Adrenal gland (tissue), 12 donors: ENCODE results near the gene CFAP45. TPM values are rescaled to one million over a fixed set of nuclear protein-coding genes. Genes with fewer than 3 reads are reported as not detected.

Experiments
- DNase-seq, 7 donors: peaks; one replicate each; pipeline ENCODE4 v3.0.0-alpha.2; 2019 to 2020
- H3K27ac ChIP-seq, 5 donors: fragments of 200-600 bp; sonication (generic) in 4 of 5; 1 replicate in 3 of 5; 2 replicates in 2 of 5; pipeline versions ENCODE4 v1.5.1 to v1.8.0; 2016 to 2020; ENCODE audit warnings: mild to moderate bottlenecking in 1 of 5
- H3K27me3 ChIP-seq: fragments of 200-600 bp; 2 replicates; pipeline ENCODE4 v1.8.0; 2021
- H3K36me3 ChIP-seq, 2 donors: fragments of 200-600 bp; replicated peaks in 1 of 2; 1 replicate in 1 of 2; 2 replicates in 1 of 2; pipeline versions ENCODE4 v1.5.1 to v1.8.0; 2018 to 2022
- H3K4me1 ChIP-seq, 2 donors: fragments of 200-600 bp; replicated peaks in 1 of 2; 1 replicate in 1 of 2; 2 replicates in 1 of 2; pipeline versions ENCODE4 v1.5.1 to v1.8.0; 2018 to 2021
- H3K4me3 ChIP-seq, 4 donors: fragments of 200-600 bp; sonication (generic) in 3 of 4; one replicate each; pipeline ENCODE4 v1.5.1; 2016 to 2018
- H3K9me3 ChIP-seq, 3 donors: fragments of 200-600 bp; sonication (generic) in 1 of 3; replicated peaks in 1 of 3; 1 replicate in 2 of 3; 2 replicates in 1 of 3; pipeline versions ENCODE4 v1.5.1 to v1.8.0; 2016 to 2021
- CTCF ChIP-seq, 6 experiments: fragments of 450-650 bp in 4 of 6; fragments of 200-600 bp in 2 of 6; sonication (generic) in 1 of 6; IDR thresholded peaks; 1 replicate in 5 of 6; 2 replicates in 1 of 6; pipeline versions ENCODE4 v1.5.1 to v1.8.0; 2016 to 2021; ENCODE audit warnings: antibody characterized with exemption in 6 of 6, mild to moderate bottlenecking in 2 of 6, moderate library complexity in 1 of 6
- POLR2A ChIP-seq, 2 donors: fragments of 450-650 bp; IDR thresholded peaks; one replicate each; pipeline ENCODE4 v1.6.1; 2017; ENCODE audit warnings: antibody characterized with exemption in 2 of 2, mild to moderate bottlenecking in 2 of 2, moderate library complexity in 1 of 2
- WGBS, 4 donors: extraction: QIAGEN DNeasy Blood & Tissue Kit in 2 of 4; methylation state at CpG; one replicate each; pipeline versions ENCODE4 v1.1.5 to v1.1.7; 2013 to 2017; 5-methylcytosine and 5-hydroxymethylcytosine counted together
- intact Hi-C, 2 donors: fragments of 100-400 bp; cut with DNase I; formaldehyde crosslinking; loops; one replicate each; pipeline versions ENCODE4 v1.14.1 to v1.15.0; 2022 to 2023
- polyA plus RNA-seq, 3 donors: library from polyadenylated mRNA; stranded (reverse); fragments of 200-250 nt in 2 of 3; fragments of 350-450 nt in 1 of 3; fragmentation: Illumina TruSeq in 1 of 3; extraction: RNeasy Lipid Tissue Mini Kit (QIAGEN cat#74804) in 1 of 3; gene quantifications; one replicate each; pipeline ENCODE4 v1.2.3, GENCODE V29; 2013 to 2014
- total RNA-seq, 9 donors: library from RNA; depleted of rRNA in 4 of 9; stranded (reverse); fragments of >200 nt in 4 of 9; fragments of 120-200 nt in 1 of 9; fragmentation: NEBNext Ultra II Directional in 1 of 9; extraction: Animal tissue kit (Norgen Biotek cat#: 25700) in 1 of 9; gene quantifications; one replicate each; pipeline versions ENCODE4 v1.1.0 to v1.2.4, GENCODE V29; 2013 to 2023
- donor health status: healthy with polysubstance abuse.
- donor health status: Bipolar disorder and iron deficiency.
- donor health status: DM: yes; HTN: yes; CAD: no.
- donor health status: DM: no; HTN: no; CAD: no.
- donor health status: DM: no; HTN: no; CAD: no.
- donor health status: DM: yes; HTN: yes; CAD: no.

Gene CFAP45
- total and polyA plus RNA-seq, 12 donors: 0.14 to 0.81 (median 0.35) TPM; not detected in 6

GRCh38 chr1:159945483-159946241 lies 45.7 kb upstream of the CFAP45 start, which contains the start of gene IGSF9:
Gene IGSF9 (minus strand): TSS chr1:159945613. CDS start chr1:159943454, 2,159 bp downstream.
- TF ChIP-seq POLR2A (IDR thresholded peaks at IDR 0.05): no peak
- TF ChIP-seq CTCF (IDR thresholded peaks at IDR 0.05): peak in 3 of 6 experiments; percentile 10 to 44 (median 25)
- Histone ChIP-seq H3K9me3 (no peaks in the 10 kb centered on the region), H3K4me3 (peak within 1 kb of the TSS in 1 of 4 donors; percentile 49), H3K4me1 (peaks cover 0 to 10% of the 10 kb centered on the region in 2 donors), H3K36me3 (no peaks in the 10 kb centered on the region), H3K27me3 (peaks cover 19% of the 10 kb centered on the region), H3K27ac (no peak within 1 kb of the TSS)
- peak in 6 of 7 donors; percentile 48 to 75 (median 52) for DNase-seq
- intact Hi-C loops: loop anchor here in 1 of 2 donors (10.0 kb wide), 1 partner anchor 149 kb away; the partner anchor contains the start of gene IGSF8
- WGBS, 4 donors: 2 to 6% (median 3%) methylated on average over 21 to 58 of the region's 58 CpGs

GRCh38 chr1:159944623-159945455 lies 44.9 kb upstream of the CFAP45 start:
- no peak for DNase-seq
- H3K9me3 ChIP-seq: no peaks in the 10 kb centered on the region
- no peaks in the 10 kb centered on the region for H3K36me3 ChIP-seq
- peaks cover 0 to 10% of the 10 kb centered on the region in 2 donors for H3K4me1 ChIP-seq
- TF ChIP-seq POLR2A (IDR thresholded peaks at IDR 0.05) (no peak), CTCF (IDR thresholded peaks at IDR 0.05) (no peak)
- H3K4me3 ChIP-seq: no peak overlapping the region
- no peak overlapping the region for H3K27ac ChIP-seq
- peaks cover 24% of the 10 kb centered on the region for H3K27me3 ChIP-seq
- WGBS, 4 donors: 24 to 27% (median 25%) methylated on average over 11 of the region's 11 CpGs
- intact Hi-C loops: loop anchor here in 1 of 2 donors (10.0 kb wide), 1 partner anchor 150 kb away; the partner anchor contains the start of gene IGSF8

GRCh38 chr1:159943908-159944622 lies 44.1 kb upstream of the CFAP45 start:
- Histone ChIP-seq H3K27me3 (peaks cover 24% of the 10 kb centered on the region), H3K4me1 (peaks cover 0 to 10% of the 10 kb centered on the region in 2 donors), H3K4me3 (no peak overlapping the region), H3K27ac (no peak overlapping the region), H3K36me3 (no peaks in the 10 kb centered on the region), H3K9me3 (no peaks in the 10 kb centered on the region)
- TF ChIP-seq POLR2A (IDR thresholded peaks at IDR 0.05): no peak
- no peak for TF ChIP-seq CTCF (IDR thresholded peaks at IDR 0.05)
- intact Hi-C loops: loop anchor here in 1 of 2 donors (10.0 kb wide), 1 partner anchor 151 kb away; the partner anchor contains the start of gene IGSF8
- DNase-seq: no peak
- WGBS, 4 donors: 66 to 89% (median 81%) methylated on average over 9 of the region's 9 CpGs
